Fibroblast of peridontal ligament (primary cell): ENCODE data around the gene CAMK1.
A peak's percentile ranks its signal among the peaks of the same experiment; 100 is the strongest.

Experiments
- DNase-seq: peaks from one replicate; pipeline ENCODE4 v3.0.0-alpha.2; 2010; ENCODE audit errors: extremely low read depth

CAMK1 gene

DNA sequence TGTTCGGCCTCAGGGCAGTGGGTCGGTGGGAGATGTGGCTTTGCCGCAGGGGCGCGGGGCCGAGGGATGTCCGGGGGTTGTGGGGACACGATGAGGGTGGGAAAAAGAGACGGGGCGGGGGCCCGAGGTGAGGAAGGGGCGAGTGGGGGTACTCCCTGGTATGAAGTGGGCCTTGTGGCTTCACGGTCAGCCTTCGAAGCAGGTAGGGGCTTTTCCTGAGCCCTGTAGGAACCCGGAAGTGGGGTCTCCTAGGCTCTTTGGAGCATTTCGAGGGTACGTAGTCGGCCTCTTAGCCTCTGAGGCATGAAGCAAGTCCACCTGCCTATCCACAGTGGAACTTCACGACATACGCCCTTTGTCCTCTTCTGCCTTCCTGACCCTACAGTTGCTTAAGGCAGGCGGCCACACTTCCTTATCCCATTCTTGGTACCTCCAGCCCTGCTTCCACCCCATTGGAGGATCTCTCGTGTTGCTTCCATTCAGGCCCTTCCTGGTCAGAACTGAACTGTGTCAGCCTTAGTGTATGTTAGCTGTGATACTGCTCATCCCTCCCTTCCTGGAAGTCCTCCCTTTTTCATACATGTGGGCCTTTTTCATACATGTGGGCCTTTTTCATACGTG is 23.5 kb upstream of the CAMK1 start:
- DNase-seq: peak; percentile 54

DNA sequence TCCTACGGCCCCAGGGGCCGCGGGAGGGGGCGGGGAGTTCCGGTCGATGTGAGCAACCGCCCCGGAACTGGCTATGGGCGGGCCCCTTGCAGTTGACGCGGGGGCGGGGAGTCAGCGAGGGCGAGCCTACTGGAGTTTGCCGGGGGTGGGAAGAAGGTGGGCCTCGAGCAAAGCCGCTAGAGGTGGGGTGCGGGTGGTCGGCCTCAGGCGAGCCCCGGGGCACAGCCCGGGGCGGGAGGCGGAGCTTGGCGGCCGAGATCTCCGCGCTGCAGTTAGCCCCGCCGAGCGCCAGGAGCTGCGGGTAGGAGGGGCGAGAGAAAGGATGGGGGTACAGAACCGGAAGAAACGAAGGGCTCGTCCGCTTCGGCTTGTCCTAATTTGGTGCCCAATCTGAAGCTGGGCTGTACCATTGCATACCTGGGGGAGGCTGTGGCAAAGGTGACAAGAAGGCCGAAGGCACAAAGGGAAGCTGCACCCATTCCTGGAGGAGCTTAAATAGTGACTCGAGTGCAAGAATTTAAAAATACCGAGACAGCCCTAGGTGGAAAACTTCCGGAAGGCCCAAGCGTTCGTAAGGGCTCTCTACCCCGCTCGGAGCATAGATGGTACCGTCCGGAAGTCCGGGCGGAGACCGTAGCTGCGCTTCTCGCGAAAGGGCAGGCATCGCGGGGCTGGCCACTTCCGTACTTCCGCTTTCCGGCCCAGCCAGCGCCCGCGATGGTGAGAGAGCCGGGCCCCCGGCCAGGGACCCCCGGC is 22.8 kb upstream of the CAMK1 start, which contains the start of the genes ARPC4 and TADA3:
Gene ARPC4, plus strand, starts transcription at position 678 of the 756 bp plus-strand sequence. Its CDS starts 40 bp downstream, at position 718.
Gene TADA3, minus strand, starts transcription at position 69 of the 756 bp plus-strand sequence. CDS start 1,007 bp downstream, outside the sequence.
- peak; percentile 98 for DNase-seq

DNA sequence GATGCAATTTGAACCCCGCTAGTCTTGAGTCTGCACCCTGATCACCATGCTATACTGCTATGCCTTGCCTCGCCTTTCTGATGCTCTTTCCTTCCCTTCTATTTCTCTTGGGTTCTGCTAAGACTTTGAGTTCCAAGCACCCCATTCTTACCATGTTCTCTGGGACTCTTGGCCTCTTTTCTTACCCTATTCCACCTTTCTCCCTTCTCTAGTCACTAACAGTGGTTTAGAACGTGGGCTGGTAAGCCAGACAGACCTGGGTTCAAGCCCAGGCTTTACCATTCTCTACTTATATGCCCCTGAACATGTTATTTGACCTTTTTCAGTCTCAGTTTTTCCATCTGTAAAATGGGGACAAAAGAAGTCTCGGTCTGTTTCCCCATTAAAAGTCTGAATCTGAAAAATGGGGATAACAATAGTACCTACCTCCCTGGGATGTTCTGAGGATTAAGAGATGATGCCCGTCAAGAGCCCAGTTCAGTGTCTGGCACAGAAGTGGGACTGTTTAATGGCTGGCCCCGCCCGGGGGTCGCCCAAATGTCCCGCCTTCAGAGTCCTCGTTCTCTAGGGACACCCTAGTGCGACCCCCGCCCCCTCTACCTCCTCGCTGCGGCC is 22.1 kb upstream of the CAMK1 start:
- DNase-seq: no peak

DNA sequence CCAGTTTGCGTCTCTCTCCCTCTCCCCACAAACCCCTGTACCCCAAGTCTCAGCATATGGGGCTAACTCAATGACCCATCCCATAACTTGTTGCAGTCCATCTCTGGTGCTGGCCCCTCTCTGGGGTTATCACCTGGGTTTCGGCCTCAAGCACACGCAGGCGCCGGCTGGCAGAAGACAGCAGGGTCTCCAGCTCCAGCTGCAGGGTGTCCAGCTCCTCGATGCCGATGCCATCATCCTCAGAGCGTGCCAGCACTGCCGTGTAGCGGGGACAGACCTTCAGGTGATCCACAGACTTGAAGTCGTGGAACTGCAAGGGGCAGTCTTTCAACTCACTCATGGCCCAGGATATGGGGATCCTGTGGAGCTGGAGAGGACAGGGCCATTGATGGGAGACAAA is 21.4 kb upstream of the CAMK1 start:
- no peak for DNase-seq

DNA sequence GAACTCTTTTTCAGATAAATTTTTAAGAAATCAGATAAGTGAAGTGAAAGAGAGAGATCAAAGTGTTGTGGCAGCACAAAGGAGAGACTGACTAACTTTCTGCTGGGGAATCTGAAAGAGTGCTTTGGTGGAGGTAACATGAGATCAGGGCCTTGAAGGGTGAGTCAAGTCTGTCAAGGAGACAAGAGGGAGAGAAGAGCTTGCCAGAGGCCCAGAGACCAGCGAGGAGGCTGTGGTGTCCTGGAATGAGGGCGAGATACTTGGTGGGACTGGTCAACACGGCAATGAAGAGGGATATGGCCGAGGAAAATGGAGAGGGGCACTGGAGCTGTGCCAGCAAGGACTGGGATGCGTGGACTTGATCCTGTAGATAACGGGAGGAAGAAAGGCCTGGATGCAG is 18.0 kb upstream of the CAMK1 start:
- no peak for DNase-seq

DNA sequence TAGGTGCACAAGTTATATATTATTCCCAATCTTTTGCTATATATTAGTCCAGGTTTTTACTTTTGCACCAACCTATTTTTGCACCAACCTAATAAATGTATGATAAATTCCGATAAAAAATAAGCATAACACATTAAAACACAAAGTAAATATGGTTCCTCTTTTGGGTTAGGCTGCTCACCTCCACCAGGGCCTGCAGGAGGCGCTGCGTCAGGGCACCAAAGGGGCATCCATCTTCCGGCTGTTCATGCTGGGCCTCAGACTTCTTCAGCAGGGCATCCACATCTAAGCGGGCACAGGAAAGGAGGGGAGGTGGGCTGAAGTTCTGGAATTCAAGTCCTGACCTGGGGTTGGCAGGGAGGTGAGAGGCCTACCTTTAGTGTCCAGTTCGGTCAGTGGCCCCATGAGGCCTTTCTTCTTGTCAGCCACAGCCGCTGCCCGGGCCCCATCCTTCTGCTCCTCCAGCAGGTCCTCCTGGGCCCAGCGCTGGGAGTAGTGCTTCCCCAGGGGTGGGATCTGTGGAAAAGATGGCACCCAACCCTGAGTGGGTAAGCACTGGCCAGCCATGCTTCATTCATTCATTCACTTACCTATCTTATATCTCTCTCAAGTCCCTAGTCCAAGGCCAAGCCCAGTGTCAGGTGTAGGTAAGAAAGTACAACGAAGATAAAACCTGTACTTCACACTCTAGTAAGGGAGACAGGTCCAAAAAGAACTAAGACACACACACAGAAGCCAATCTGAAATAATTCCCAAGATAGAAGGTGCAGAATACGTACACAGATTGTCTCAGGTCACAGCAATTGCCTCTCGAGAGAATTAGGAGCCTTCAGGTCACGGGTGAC is 17.3 kb upstream of the CAMK1 start:
- DNase-seq: no peak

DNA sequence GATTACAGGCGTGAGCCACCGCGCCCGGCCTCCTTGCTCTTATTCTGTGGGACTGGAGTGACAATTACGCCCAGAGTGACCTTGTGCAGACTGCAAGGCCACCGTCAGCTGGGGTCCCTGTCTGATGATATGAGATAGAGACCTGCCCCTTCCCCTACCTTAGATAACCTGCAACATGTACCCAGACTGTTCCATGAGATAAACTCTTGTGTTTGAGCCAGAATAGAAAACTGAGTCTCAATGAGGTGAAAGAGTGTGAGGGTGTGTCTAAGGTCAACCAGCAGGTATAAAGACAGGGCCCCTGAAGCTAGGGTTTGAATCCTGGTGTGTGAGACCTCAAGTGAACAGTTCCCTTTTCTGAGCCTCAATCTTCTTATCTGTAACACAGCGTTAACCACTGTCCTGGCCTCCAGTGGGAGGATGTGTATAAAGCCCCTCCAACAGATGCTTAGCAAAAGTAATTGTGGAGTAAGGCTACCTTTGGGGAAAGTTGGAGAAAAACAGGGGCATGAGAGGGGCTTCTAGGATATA is 16.5 kb upstream of the CAMK1 start:
- DNase-seq: no peak

DNA sequence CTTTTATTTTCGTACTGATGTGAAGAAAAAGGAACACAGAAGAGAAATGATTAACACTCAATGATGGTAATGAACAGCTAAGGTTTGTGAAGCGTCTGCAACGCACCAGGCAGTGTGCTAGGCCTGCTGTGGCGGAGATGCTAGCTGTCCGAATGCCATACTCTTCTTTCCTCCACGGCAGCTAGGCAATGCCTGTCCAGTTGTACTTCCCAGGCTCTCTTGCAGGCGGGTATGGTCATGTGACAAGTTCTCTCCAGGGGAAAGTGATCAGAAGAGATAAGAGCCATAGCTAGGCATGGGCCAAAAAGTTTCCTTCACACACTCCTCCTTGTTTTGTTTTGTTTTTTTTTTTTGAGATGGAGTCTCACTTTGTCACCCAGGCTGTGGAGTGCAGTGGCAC is 15.9 kb upstream of the CAMK1 start:
- no peak for DNase-seq

DNA sequence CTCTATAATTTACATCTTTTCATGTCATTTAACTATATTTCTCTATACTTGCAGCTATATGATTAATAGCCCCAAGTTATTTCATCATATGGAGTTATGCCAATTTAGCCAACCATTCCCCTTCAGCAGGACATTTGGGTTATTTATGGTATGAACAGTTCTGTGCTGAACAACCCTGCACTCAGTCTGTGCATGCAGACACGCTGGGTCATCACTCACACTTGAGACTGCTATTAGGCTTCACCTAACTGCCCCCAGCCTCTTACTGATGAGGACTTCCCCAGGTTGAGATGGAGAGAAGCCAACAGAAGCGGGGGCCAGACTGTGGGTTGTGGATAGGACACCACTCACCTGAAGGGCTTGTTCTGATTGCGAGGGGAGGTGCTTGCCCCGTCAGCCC is 15.2 kb upstream of the CAMK1 start:
- no peak for DNase-seq

DNA sequence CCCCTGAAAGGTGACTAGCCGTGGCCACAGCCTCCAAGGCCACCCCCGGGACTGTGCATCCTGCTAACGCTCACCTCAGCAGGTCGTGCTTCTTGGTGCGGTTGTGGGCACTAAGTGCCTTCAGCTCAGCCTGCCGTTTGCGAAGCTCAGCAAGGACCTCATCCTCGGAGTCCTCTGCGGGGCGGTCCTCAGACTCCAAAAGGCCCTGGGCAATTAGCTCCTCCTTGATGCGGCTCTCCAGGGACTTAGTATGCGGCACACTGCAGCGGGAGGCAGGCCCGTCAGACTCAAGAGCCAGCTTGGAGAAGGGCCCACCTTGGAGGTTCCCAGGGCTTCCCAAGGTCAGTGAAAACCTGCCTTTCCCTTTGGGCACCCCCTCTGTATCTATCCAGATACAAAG is 14.2 kb upstream of the CAMK1 start:
- DNase-seq: no peak

DNA sequence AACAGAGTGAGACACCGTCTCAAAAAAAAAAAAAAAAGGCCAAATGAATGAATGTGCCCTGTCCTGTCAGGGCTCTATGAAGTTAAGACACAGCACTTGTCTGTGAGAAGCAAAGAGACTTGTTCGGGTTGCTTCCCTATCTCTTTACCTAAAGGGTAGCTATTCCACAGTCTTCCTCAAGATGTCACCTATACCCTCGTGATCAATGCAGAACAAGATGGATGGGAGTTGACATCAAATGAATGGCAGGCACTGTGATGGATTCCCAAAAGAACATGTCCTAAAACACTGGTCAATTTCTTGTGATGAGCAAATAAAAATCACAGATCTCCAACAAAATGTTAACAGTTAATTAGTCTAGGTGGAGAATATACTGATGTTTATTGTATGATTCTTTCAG is 13.0 kb upstream of the CAMK1 start:
- DNase-seq: no peak

DNA sequence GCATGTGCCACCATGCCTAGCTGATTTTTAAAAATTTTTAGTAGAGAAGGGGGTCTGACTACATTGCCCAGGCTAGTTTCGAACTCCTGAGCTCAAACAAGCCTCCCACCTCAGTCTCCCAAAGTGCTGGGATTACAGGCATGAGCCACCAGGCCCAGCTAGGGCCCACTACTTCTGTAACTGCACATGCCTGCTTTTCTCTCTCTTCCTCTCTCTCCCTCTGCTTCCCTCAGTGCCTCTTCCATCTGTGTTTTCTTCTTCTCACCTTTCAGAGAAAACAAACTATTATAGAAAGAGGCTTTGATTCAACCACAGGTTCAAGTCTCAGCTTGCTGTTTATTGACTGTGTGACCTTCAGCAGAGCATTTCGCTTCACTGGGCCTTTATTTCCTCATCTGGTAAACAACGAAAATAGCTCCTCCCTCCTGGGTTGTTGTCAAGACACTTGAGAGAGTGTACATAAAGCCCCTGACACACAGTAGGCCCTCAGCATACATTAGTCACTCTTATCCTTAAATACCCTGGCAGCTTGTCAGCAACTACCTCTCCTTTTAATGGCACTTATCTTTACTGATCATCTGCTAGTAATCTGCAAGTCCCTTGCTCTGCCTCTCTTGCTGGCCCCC is 12.3 kb upstream of the CAMK1 start:
- no peak for DNase-seq

DNA sequence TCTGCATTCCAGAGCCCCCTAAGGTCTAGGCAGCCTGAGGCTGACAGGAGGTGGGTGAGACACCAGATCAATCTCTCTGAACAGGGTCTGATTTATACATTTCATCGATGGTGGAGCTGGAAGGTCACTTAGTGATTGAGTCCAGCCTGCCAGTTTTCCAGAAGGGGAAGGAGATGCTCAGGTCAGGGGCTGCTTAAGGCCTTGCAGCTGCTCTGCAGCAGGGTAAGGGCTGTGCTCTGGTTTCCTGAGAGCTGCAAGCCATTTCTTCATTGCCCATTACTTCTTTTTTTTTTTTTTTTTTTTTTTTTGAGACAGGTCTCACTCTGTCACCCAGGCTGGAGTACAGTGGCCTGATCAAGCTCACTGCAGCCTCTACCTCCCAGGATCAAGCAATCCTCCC is 11.8 kb upstream of the CAMK1 start:
- no peak for DNase-seq

DNA sequence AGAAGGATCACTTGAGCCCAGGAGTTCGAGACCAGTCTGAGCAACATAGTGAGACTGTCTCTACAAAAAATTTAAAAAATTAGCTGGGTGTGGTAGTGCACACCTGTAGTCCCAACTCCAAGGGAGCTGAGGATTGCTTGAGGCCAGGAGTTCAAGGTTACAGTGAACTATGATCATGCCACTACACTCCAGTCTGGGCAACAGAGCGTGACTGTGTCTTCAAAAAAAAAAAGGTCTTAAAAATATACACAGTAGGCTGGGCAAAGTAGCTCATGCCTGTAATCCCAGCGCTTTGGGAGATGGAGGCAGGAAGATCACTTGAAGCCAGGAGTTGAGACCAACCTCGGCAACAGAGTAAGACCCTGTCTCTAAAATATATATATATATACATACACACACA is 11.2 kb upstream of the CAMK1 start:
- no peak for DNase-seq

DNA sequence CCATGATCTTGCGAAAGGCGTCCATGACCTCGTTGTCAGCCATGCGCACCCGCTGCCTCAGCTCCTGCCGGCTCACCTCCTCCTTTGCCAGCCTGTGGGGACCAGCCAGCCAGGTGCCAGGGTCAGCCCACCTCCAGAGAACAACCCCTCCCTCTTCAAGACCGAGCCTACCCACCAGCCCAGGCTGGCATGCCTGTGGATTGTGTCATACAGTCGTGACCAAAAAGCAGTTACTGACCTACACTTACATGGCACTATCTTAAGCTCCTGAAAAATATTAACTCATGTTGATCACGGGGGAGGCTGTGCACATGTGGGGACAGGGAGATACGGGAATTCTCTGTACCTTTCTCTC is 10.7 kb upstream of the CAMK1 start:
- no peak for DNase-seq

DNA sequence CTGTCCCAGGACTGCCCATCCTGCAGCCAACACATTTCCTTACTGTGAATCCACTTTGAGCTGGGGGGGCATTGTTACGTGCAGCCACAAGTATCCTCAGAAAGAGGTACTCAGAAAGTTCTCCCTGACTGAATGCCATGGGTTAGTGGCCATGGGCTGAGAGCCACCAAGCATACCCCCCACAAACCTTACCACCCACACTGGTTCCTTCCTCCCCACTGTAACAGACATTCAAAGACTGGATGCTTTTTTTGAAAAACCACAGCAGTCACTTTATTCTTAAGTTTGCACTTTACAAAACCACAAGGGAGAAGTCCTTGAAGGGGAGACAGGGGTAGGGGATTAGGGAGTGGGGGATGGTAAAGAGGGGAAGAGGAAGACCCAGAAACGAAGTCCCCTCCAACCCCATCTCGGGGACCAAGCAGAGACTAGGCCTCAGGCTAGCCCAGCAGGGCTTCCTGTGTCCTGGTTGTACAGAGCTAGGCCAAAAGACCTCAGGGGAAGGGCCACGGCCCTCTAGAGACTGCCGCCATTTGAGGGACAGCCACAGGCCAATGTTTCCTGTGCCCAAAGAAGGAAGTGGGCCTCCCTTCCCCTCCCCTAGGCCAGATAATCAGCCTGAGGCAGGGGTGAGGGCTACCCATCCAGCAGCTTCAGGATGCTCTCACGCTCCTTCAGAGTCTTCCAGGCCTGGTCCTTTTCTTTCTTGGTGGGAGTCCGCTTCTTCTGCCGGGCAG is 10.1 kb upstream of the CAMK1 start:
- no peak for DNase-seq

DNA sequence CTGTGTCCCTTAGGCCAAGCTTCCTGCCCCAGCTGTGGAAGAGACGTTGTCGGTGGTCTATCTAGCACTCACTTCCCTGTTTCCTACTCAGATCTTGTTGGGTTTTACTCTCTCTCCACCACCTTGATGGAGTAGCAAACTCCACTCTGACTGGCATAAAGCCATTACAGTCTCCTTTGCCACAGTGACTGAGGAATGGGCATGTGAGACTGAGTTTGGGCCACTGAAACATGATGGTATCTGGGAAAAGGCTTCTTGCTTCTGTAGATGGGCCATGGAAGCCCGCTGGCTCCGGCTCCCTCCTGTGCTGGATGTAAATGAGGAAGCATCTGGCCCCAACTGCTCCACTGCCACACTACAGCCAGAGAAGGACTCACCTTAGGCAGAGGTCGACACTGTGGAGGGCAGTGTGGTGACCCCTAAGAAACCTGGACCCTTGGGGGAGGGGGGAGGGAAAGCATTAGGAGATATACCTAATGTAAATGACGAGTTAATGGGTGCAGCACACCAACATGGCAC is 9.4 kb upstream of the CAMK1 start:
- no peak for DNase-seq

DNA sequence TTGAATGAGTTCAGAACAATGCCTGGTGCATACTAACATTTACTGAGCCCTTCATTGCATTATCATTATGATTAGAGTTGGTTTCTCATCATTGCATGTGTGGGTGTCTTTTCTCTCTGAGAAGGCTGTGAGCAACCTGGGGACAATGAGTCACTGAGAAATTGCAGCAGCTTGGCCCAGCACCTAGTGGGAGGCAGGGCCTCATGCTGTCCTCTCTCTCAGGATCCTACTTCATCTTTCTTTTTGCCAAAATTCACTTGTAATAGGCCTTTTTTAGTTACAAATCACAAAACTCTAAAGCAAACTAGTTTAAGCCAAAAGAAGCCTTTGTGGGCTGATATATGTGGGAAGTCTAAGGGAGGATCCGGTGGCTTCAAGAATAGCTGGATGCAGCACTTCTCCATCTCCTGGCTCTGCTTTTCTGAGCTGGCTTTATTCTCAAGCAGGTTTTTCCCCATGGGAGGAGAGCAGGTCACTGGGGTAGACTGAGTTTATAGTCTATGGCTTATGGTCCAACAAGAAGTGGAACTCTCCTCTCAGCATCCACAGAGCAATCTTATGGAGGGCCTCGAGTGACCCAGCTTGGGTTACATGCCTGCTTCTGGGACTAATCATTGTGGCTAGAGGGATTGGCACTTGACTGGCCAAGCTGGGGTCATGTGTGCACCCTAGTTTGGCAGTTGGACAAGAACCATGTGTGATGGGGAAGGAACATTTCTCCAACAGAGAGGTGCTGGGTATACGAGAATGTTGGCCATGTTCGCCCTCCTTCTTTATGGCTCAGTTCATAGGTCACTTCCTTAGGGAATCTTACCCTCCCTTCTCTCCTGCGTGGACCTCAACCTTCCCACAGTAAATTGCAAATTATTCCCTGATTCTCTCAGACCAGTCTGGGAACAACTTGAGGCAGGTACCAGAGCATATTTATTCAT is 8.7 kb upstream of the CAMK1 start:
- peak; percentile 52 for DNase-seq

DNA sequence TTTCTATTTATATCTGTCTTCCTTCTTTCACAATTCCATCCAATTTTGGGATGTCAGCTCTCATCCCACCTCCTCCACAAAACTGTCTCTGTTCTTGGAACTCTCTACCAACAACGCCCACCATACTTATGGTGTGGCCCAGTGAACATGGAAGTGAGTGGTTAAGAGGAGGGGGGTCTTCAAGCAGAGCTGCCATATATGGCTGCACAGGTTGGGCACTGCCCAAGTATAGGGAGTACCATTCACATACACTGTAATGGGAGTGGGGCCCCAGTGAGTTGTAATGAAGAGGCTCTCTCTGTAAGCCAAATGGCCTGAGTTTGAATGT is 7.9 kb upstream of the CAMK1 start:
- DNase-seq: no peak
